Aorta (tissue), 5 donors: ENCODE measurements around the gene PSMD7. TPM values are rescaled to one million over a fixed set of nuclear protein-coding genes. Genes with fewer than 3 reads are reported as not detected.
A peak's percentile ranks its signal among the peaks of the same experiment; 100 is the strongest.

Source experiments
- ATAC-seq: fragments of 200-7000 bp; cut with Tn5 transposase; one replicate; pipeline ENCODE4 v1.9.1; 2022; ENCODE audit warnings: moderate library complexity; ENCODE audit not compliant: low FRiP score
- DNase-seq, 2 donors: peaks; one replicate each; pipeline ENCODE4 v3.0.0-alpha.2; 2020
- H3K27ac ChIP-seq, 2 donors: one replicate each; pipeline ENCODE4 v1.5.1; 2013; ENCODE audit warnings: low read length in 2 of 2, mild to moderate bottlenecking in 2 of 2, moderate library complexity in 2 of 2, control low read depth in 1 of 2, inconsistent platforms in 1 of 2, low read depth in 1 of 2
- H3K27me3 ChIP-seq, 2 donors: one replicate each; pipeline ENCODE4 v1.6.1; 2013; ENCODE audit warnings: control low read depth in 1 of 2, low read length in 1 of 2, mild to moderate bottlenecking in 1 of 2, moderate library complexity in 1 of 2; ENCODE audit not compliant: insufficient read depth in 2 of 2, control insufficient read depth in 1 of 2
- H3K36me3 ChIP-seq, 2 donors: one replicate each; pipeline ENCODE4 v1.6.1; 2013; ENCODE audit warnings: control low read depth in 1 of 2, low read length in 1 of 2, mild to moderate bottlenecking in 1 of 2; ENCODE audit not compliant: insufficient read depth in 2 of 2, control insufficient read depth in 1 of 2
- H3K4me1 ChIP-seq, 2 donors: one replicate each; pipeline ENCODE4 v1.6.1; 2013; ENCODE audit warnings: low read length in 2 of 2, control low read depth in 1 of 2, mild to moderate bottlenecking in 1 of 2, moderate library complexity in 1 of 2; ENCODE audit not compliant: insufficient read depth in 2 of 2, control insufficient read depth in 1 of 2
- H3K4me3 ChIP-seq, 2 donors: one replicate each; pipeline ENCODE4 v1.5.1; 2013; ENCODE audit warnings: low read length in 2 of 2, control low read depth in 1 of 2, mild to moderate bottlenecking in 1 of 2
- H3K9me3 ChIP-seq: one replicate; pipeline ENCODE4 v1.6.1; 2013; ENCODE audit warnings: mild to moderate bottlenecking, low read length; ENCODE audit not compliant: control insufficient read depth
- WGBS, 2 donors: extraction: QIAGEN DNeasy Blood & Tissue Kit; methylation state at CpG; one replicate each; pipeline ENCODE4 v1.1.7; 2013; 5-methylcytosine and 5-hydroxymethylcytosine counted together
- intact Hi-C, 2 donors: fragments of 100-400 bp; cut with DNase I; formaldehyde crosslinking; loops; one replicate each; pipeline versions ENCODE4 v1.14.2 to v1.15.0; 2022
- polyA plus RNA-seq, 2 donors: library from polyadenylated mRNA; stranded (reverse); fragments of 200-250 nt; gene quantifications; one replicate each; pipeline ENCODE4 v1.2.3, GENCODE V29; 2013
- total RNA-seq, 2 donors: library from RNA; stranded (reverse); fragmentation: NEBNext Ultra II Directional; extraction: Animal tissue kit (Norgen Biotek cat#: 25700); gene quantifications; one replicate each; pipeline ENCODE4 v1.2.1, GENCODE V29; 2021
- donor health status: healthy with polysubstance abuse.
- donor health status: Bipolar disorder and iron deficiency.
- donor health status: DM: no; HTN: no; CAD: no.
- donor health status: DM: no; HTN: no; CAD: no.
- donor health status: DM: yes; HTN: yes; CAD: no.

PSMD7 gene
- total and polyA plus RNA-seq, 4 donors = 58.8 to 83.1 (median 70.6) TPM

DNA sequence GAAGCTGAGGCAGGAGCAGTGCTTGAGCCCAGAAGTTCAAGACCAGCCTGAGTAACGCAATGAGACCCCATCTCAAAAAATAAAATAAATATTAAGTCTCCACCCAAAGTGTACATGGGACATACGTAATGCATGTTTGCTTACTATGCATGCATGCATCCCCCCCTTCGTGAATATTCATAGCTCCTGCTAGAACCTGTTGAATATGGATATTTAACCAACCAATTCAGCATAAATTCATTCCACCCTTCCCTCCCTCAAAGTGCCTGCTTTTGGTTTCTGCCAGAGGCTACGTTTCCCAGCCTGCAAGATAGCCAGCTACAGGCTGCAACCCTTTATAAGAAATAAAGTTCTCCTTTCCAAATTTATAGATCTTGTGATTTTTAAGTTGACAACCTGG lies 12.9 kb upstream of the PSMD7 start:
- H3K36me3 ChIP-seq = no peaks in the 10 kb centered on the region
- H3K4me3 ChIP-seq = no peak overlapping the region
- no peak overlapping the region for H3K27ac ChIP-seq
- ATAC-seq = no peak
- H3K27me3 ChIP-seq = no peaks in the 10 kb centered on the region
- no peak for DNase-seq
- H3K4me1 ChIP-seq = no peaks in the 10 kb centered on the region
- peaks cover 2% of the 10 kb centered on the region for H3K9me3 ChIP-seq
- intact Hi-C loops = no loop called here
- 82 to 83% methylated on average over 4 of the region's 4 CpGs for WGBS, 2 donors

DNA sequence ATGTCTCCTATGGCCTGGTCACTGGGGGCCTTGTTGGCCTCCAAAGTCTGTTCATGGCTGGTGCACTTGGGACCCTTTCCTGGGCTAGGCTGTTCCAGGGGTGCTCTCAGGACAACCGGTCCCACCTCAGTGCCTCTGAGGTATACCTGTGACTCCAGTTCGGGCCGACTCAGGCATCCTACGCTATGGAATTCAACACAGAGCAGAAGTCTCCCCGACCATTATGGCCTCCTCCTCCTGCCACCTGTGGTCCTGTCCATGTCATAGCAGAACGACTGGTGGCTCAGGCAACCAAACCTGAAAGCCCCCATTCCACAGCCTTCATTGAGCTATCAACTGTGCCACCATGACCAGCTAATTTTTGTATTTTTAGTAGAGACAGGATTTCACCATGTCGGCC lies 8.5 kb upstream of the PSMD7 start:
- no peak overlapping the region for H3K27ac ChIP-seq
- ATAC-seq = no peak
- H3K27me3 ChIP-seq = no peaks in the 10 kb centered on the region
- no peaks in the 10 kb centered on the region for H3K36me3 ChIP-seq
- 95 to 98% methylated on average over 7 of the region's 7 CpGs for WGBS, 2 donors
- no peak overlapping the region for H3K4me3 ChIP-seq
- no peaks in the 10 kb centered on the region for H3K4me1 ChIP-seq
- no peak for DNase-seq
- intact Hi-C loops = no loop called here
- H3K9me3 ChIP-seq = peaks cover 2% of the 10 kb centered on the region

DNA sequence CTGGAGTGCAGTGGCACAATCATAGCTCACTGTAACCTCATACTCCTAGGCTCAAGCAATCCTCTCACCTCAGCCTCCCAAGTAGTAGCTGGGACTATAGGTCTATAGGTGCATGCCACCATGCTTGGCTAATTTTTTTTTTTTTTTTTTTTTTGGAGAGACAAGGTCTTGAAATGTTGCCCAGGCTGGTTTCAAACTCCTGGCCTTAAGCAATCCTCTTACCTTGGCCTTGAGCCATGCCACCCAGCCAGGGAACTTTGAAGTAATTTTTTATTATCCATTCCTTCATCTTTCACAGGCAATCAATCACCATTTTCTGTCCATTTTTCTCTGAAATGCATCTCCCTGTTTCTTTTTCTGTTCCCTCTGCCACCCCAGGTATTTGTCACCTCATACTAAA lies 6.3 kb upstream of the PSMD7 start:
- no peak for ATAC-seq
- no peak for DNase-seq
- Histone ChIP-seq H3K36me3 (no peaks in the 10 kb centered on the region), H3K9me3 (peaks cover 2% of the 10 kb centered on the region), H3K27ac (no peak overlapping the region), H3K4me1 (no peaks in the 10 kb centered on the region), H3K27me3 (no peaks in the 10 kb centered on the region), H3K4me3 (no peak overlapping the region)
- intact Hi-C loops = loop anchor here in 1 of 2 donors (5.0 kb wide), 1 partner anchor 1803 kb away; no protein-coding TSS in a partner anchor

DNA sequence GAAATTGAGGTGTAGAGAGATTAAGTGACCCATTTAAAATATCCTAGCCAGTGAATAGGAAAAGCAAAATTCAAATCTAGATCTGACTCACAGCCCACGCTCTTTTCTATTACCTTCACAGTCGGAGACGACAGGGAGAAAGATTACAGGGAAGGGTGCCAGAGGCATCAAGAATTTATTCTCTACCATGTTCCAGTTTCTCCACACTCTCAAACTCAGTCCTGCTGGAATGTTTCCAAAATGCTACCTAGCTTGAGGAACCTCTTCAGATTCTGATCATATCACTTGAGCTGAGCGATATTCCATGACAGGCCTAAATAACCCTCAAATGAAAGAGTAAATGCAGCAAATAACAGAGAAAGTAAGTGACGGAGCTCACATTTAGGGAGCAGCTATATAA lies 5.4 kb upstream of the PSMD7 start:
- Histone ChIP-seq H3K9me3 (peaks cover 2% of the 10 kb centered on the region), H3K27me3 (no peaks in the 10 kb centered on the region), H3K4me1 (no peaks in the 10 kb centered on the region), H3K36me3 (no peaks in the 10 kb centered on the region), H3K27ac (no peak overlapping the region), H3K4me3 (no peak overlapping the region)
- 95% methylated on average over 5 of the region's 5 CpGs for WGBS, 2 donors
- ATAC-seq (no peak), DNase-seq (no peak)
- intact Hi-C loops = loop anchor here in 1 of 2 donors (5.0 kb wide), 1 partner anchor 1804 kb away; no protein-coding TSS in a partner anchor

DNA sequence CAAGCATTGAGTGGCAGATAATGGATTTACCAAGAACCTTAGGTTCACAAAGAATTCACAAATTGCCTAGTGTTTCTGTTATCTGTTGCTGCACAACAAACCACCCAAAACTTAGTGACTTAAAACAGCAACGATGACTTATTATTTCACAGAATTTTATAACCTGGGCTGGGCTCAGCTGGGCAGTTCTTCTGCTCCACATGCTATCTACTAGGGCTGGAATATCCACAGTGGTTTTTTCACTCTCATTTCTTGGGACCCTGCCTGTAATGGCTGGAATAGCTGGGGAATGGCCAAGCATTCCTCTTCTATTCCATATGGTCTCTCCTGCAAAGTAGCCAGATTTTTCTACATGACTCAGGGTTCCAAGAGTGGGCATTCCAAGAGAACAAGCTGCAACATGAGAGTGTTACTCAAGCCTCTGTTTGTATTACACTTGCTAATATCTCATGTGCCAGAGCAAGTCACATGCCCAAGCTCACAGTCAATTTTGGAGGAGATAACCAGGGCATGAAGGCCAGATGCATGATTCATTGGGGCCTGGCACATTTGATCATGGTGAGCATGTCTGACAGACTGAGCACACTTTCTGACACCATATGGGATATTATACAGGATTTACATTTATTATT lies 4.9 kb upstream of the PSMD7 start:
- no peak overlapping the region for H3K4me3 ChIP-seq
- ATAC-seq (no peak), DNase-seq (no peak)
- no peaks in the 10 kb centered on the region for H3K36me3 ChIP-seq
- no peaks in the 10 kb centered on the region for H3K4me1 ChIP-seq
- 98 to 100% methylated on average over 1 of the region's 1 CpG for WGBS, 2 donors
- peaks cover 2% of the 10 kb centered on the region for H3K9me3 ChIP-seq
- no peaks in the 10 kb centered on the region for H3K27me3 ChIP-seq
- intact Hi-C loops = loop anchor here in 1 of 2 donors (5.0 kb wide), 1 partner anchor 1804 kb away; no protein-coding TSS in a partner anchor
- H3K27ac ChIP-seq = no peak overlapping the region

DNA sequence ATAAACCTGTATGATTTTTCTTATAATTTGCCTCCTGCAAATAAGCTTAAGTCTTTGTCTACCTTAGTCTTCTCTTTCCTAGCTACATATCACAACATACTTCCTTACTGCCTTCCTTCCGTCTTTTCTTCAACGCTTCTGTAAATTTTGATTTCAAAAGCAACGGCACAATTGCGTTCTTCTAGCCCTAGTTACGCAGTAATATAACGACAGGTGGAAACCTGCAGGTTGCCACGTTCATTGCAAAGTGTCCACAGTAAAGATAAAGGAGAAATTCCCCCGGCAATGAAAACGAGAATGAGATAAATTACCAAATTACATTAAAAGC lies 546 bp upstream of the PSMD7 start:
- Histone ChIP-seq H3K4me1 (peaks cover 0 to 3% of the 10 kb centered on the region in 2 donors), H3K27ac (peak overlapping the region; percentile 23 to 69), H3K4me3 (peak overlapping the region; percentile 78 to 93), H3K36me3 (no peaks in the 10 kb centered on the region), H3K9me3 (peaks cover 2% of the 10 kb centered on the region), H3K27me3 (no peaks in the 10 kb centered on the region)
- 1 to 2% methylated on average over 9 of the region's 9 CpGs for WGBS, 2 donors
- intact Hi-C loops = no loop called here
- DNase-seq = no peak
- no peak for ATAC-seq

DNA sequence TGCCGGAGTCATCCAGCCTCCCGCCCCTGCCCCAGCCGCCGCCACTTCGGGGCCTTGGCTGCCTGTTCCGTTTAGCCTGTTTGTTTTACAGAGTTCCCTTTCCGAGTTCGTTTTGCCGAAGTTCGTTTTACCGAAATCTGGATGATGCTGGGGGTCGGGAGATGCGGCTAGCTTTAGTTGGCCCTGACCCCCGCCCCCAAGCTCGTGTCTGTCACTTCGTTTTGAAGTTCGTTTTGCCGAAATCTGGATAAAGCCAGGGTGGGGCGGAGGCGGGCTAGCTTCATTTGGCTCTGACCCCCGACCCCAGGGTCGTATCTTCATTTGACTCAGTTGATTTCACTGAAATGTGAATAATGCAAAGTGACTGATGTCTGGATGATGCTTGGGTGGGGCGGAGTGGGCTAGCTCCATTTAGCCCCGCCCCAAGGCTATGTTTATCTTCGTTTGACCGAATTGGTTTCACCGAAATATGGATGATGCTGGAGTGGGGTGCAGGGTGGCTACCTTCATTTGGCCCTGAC lies 591 bp downstream of the PSMD7 start:
- ATAC-seq = peak; percentile 43
- WGBS, 2 donors = 0 to 1% methylated on average over 27 of the region's 27 CpGs
- Histone ChIP-seq H3K4me1 (peaks cover 0 to 3% of the 10 kb centered on the region in 2 donors), H3K27ac (peak overlapping the region; percentile 15 to 72), H3K4me3 (peak overlapping the region; percentile 46 to 78), H3K9me3 (no peaks in the 10 kb centered on the region), H3K36me3 (no peaks in the 10 kb centered on the region), H3K27me3 (no peaks in the 10 kb centered on the region)
- no peak for DNase-seq
- intact Hi-C loops = no loop called here

DNA sequence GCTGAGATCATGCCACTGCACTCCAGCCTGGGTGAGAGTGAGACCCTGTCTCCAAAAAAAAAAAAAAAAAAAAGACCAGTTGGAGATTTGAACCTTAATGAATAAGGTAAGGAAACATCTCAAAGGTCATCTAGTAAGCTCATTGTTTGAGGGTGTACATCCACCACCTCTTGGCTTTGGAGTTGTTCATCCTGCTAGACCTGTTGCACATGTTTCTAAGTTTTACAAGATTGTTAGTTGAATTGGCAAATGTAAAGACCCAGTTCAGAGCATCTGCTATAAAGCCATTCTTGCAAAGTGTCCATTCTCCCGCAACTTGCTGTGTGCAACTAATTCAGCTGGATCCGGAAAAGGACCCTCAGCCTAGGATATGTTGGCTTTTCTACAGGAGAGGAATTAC lies 1.5 kb downstream of the PSMD7 start:
- Histone ChIP-seq H3K36me3 (peaks cover 0 to 2% of the 10 kb centered on the region in 2 donors), H3K4me3 (no peak overlapping the region), H3K9me3 (no peaks in the 10 kb centered on the region), H3K4me1 (peaks cover 0 to 3% of the 10 kb centered on the region in 2 donors), H3K27me3 (no peaks in the 10 kb centered on the region), H3K27ac (no peak overlapping the region)
- ATAC-seq (no peak), DNase-seq (no peak)
- intact Hi-C loops = no loop called here
- WGBS, 2 donors = 61 to 70% methylated on average over 2 of the region's 2 CpGs

DNA sequence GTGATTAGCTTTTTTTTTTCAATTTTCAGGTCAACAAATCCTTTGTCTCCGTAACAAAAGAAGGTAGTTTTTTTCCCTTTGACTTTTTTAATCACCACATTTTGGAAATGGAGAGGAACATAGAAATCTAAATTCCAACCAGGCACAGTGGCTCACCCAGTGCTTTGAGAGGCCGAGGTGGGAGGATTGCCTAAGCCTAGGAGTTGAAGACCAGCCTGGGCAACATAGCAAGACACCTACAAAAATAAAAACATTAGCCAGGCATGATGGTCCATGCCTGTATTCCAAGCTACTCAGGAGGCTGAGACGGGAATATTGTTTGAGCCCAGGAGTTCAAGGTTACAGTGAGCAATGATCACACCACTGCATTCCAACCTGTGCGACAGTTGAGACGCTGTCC lies 5.7 kb downstream of the PSMD7 start:
- intact Hi-C loops = no loop called here
- Histone ChIP-seq H3K27me3 (no peaks in the 10 kb centered on the region), H3K36me3 (peaks cover 0 to 12% of the 10 kb centered on the region in 2 donors), H3K27ac (no peak overlapping the region), H3K9me3 (no peaks in the 10 kb centered on the region), H3K4me1 (peaks cover 0 to 3% of the 10 kb centered on the region in 2 donors), H3K4me3 (no peak overlapping the region)
- WGBS, 2 donors = 80 to 90% methylated on average over 5 of the region's 5 CpGs
- ATAC-seq (no peak), DNase-seq (no peak)
